GM06990 (cell line): ENCODE data around the gene SPAG5.
A peak's percentile ranks its signal among the peaks of the same experiment; 100 is the strongest.

Experiments used
- DNase-seq: peaks from one replicate; pipeline ENCODE4 v3.0.0-alpha.2; 2011; ENCODE audit not compliant: insufficient read length; ENCODE audit errors: extremely low read depth
- H3K27me3 ChIP-seq: replicated peaks from 2 replicates; pipeline ENCODE4 v1.6.0; 2011; ENCODE audit warnings: low read length; ENCODE audit not compliant: control insufficient read depth, insufficient read depth
- H3K36me3 ChIP-seq: 2 replicates; pipeline ENCODE4 v1.5.1; 2011; ENCODE audit warnings: low read length; ENCODE audit not compliant: control insufficient read depth, insufficient read depth
- H3K4me3 ChIP-seq: replicated peaks from 2 replicates; pipeline ENCODE4 v1.5.1; 2011; ENCODE audit warnings: low read depth, mild to moderate bottlenecking, control low read depth, low read length
- CTCF ChIP-seq: IDR thresholded peaks from 2 replicates; pipeline ENCODE4 v1.5.1; 2011; ENCODE audit warnings: low read length, control low read depth, mild to moderate bottlenecking, inconsistent platforms; ENCODE audit not compliant: insufficient read depth, poor library complexity, severe bottlenecking

The SPAG5 gene

GRCh38 chr17:28598799-28599310 lies at the start of gene SPAG5:
Gene SPAG5, minus strand, starts transcription at chr17:28599025. Its CDS starts 79 bp downstream, at chr17:28598946.
- Histone ChIP-seq H3K27me3 (no peaks in the 10 kb centered on the region), H3K4me3 (peak within 1 kb of the TSS; percentile 90), H3K36me3 (peaks cover 1% of the 10 kb centered on the region)
- peak; percentile 98 for DNase-seq
- no peak for TF ChIP-seq CTCF

GRCh38 chr17:28646039-28646754 lies 47.4 kb upstream of the SPAG5 start:
- Histone ChIP-seq H3K4me3 (no peak overlapping the region; the same call in 1 of the 2 replicates), H3K36me3 (peaks cover 17% of the 10 kb centered on the region), H3K27me3 (no peaks in the 10 kb centered on the region)
- peak; percentile 13 for DNase-seq
- no peak for TF ChIP-seq CTCF

- DNase-seq = no peak
- H3K4me3 ChIP-seq = peak overlapping the region; percentile 100
- no peaks in the 10 kb centered on the region for H3K27me3 ChIP-seq
- no peak for TF ChIP-seq CTCF
- peaks cover 19% of the 10 kb centered on the region for H3K36me3 ChIP-seq
Observed at GRCh38 chr17:28645576-28645939, 46.7 kb upstream of the SPAG5 start.

GRCh38 chr17:28644787-28645575 lies 46.2 kb upstream of the SPAG5 start, which contains the start of gene BLTP2:
Gene BLTP2, minus strand, starts transcription at chr17:28645158. Its CDS starts 102 bp downstream, at chr17:28645056.
- Histone ChIP-seq H3K4me3 (peak within 1 kb of the TSS; percentile 100), H3K36me3 (peaks cover 22% of the 10 kb centered on the region), H3K27me3 (no peaks in the 10 kb centered on the region)
- TF ChIP-seq CTCF = no peak
- peak; percentile 98 for DNase-seq

- DNase-seq = peak; percentile 42
- Histone ChIP-seq H3K36me3 (peaks cover 27% of the 10 kb centered on the region), H3K4me3 (peak overlapping the region; percentile 100), H3K27me3 (no peaks in the 10 kb centered on the region)
- peak; percentile 42 for TF ChIP-seq CTCF
Observed at GRCh38 chr17:28643983-28644786, 45.4 kb upstream of the SPAG5 start.
